Neural progenitor cell (in vitro differentiated cells): ENCODE data around the gene SPINK6. TPM values are rescaled to one million over a fixed set of nuclear protein-coding genes. Genes with fewer than 3 reads are reported as not detected.

ENCODE experiments used
- DNase-seq: peaks from one replicate; pipeline ENCODE4 v3.0.0-alpha.2; 2016; ENCODE audit warnings: low spot score
- H2AFZ ChIP-seq: fragments of 200-600 bp; sonication (generic); replicated peaks from 2 replicates; pipeline ENCODE4 v1.6.1; 2016; ENCODE audit warnings: antibody characterized with exemption
- H3F3A ChIP-seq: fragments of 200-600 bp; sonication (generic); 2 replicates; pipeline ENCODE4 v1.6.1; 2016; ENCODE audit warnings: antibody characterized with exemption, low read depth
- H3K27ac ChIP-seq: fragments of 200-600 bp; sonication (generic); 2 replicates; pipeline ENCODE4 v1.5.1; 2016; ENCODE audit warnings: mild to moderate bottlenecking
- H3K27me3 ChIP-seq: fragments of 200-600 bp; sonication (generic); 2 replicates; pipeline ENCODE4 v1.6.1; 2016; ENCODE audit warnings: mild to moderate bottlenecking, moderate library complexity
- H3K36me3 ChIP-seq: fragments of 200-600 bp; sonication (generic); 2 replicates; pipeline ENCODE4 v1.5.1; 2016
- H3K4me1 ChIP-seq: fragments of 200-600 bp; sonication (generic); 2 replicates; pipeline ENCODE4 v1.6.1; 2016; ENCODE audit warnings: mixed run types
- H3K4me2 ChIP-seq: fragments of 200-600 bp; sonication (generic); 2 replicates; pipeline ENCODE4 v1.6.1; 2016
- H3K4me3 ChIP-seq: fragments of 200-600 bp; sonication (generic); 2 replicates; pipeline ENCODE4 v1.5.1; 2016
- H3K79me2 ChIP-seq: fragments of 200-600 bp; sonication (generic); 2 replicates; pipeline ENCODE4 v1.6.1; 2016; ENCODE audit warnings: low read depth
- H3K9ac ChIP-seq: fragments of 200-600 bp; sonication (generic); 2 replicates; pipeline ENCODE4 v1.6.1; 2016
- H3K9me3 ChIP-seq: fragments of 200-600 bp; sonication (generic); 2 replicates; pipeline ENCODE4 v1.5.1; 2016; ENCODE audit warnings: low read depth
- H4K20me1 ChIP-seq: fragments of 200-600 bp; sonication (generic); 2 replicates; pipeline ENCODE4 v1.6.1; 2016; ENCODE audit warnings: low read depth
- H3K27ac Mint-ChIP-seq: 3 replicates; pipeline ENCODE4 v1.8.0; 2021; ENCODE audit warnings: mixed read lengths
- H3K27me3 Mint-ChIP-seq: 2 replicates; pipeline ENCODE4 v1.8.0; 2022; ENCODE audit warnings: low read depth, mild to moderate bottlenecking, inconsistent platforms, moderate library complexity, mixed read lengths; ENCODE audit not compliant: insufficient read depth
- H3K36me3 Mint-ChIP-seq: 3 replicates; pipeline ENCODE4 v1.8.0; 2021; ENCODE audit warnings: mixed read lengths
- H3K4me1 Mint-ChIP-seq: 3 replicates; pipeline ENCODE4 v1.8.0; 2021; ENCODE audit warnings: mixed read lengths
- H3K4me3 Mint-ChIP-seq: 3 replicates; pipeline ENCODE4 v1.8.0; 2021; ENCODE audit warnings: mild to moderate bottlenecking, moderate library complexity, mixed read lengths
- H3K9me3 Mint-ChIP-seq: 3 replicates; pipeline ENCODE4 v1.8.0; 2020; ENCODE audit warnings: mixed read lengths
- CTCF ChIP-seq: fragments of 200-600 bp; sonication (generic); IDR thresholded peaks from 2 replicates; pipeline ENCODE4 v1.5.1; 2017; ENCODE audit warnings: antibody characterized with exemption, mild to moderate bottlenecking
- EZH2 ChIP-seq: fragments of 200-600 bp; sonication (generic); IDR thresholded peaks from 2 replicates; pipeline ENCODE4 v1.6.1; 2017; ENCODE audit warnings: antibody characterized with exemption, mild to moderate bottlenecking, moderate library complexity
- EZH2phosphoT487 ChIP-seq: fragments of 200-600 bp; sonication (generic); IDR thresholded peaks from 2 replicates; pipeline ENCODE4 v1.6.1; 2017; ENCODE audit warnings: antibody characterized with exemption
- total RNA-seq: library from RNA; depleted of rRNA; stranded (reverse); fragments of >200 nt; gene quantifications from 2 replicates; pipeline ENCODE4 v1.2.3, GENCODE V29; 2015; ENCODE audit warnings: low replicate concordance

The SPINK6 gene
- total RNA-seq, 1 donor from 2014 or later, result not detected

- Mint-ChIP-seq H3K27ac (no peak overlapping the region), H3K36me3 (no peaks in the 10 kb centered on the region), H3K4me1 (no peaks in the 10 kb centered on the region), H3K4me3 (no peak overlapping the region), H3K27me3 (no peaks in the 10 kb centered on the region), H3K9me3 (no peaks in the 10 kb centered on the region)
- no peak for TF ChIP-seq EZH2
- TF ChIP-seq CTCF, result no peak
- TF ChIP-seq EZH2phosphoT487, result no peak
- Histone ChIP-seq H3K36me3 (no peaks in the 10 kb centered on the region), H3K9me3 (no peaks in the 10 kb centered on the region), H3K4me1 (no peaks in the 10 kb centered on the region), H3F3A (no peaks in the 10 kb centered on the region), H3K27ac (no peak overlapping the region), H3K9ac (no peak overlapping the region), H3K27me3 (no peaks in the 10 kb centered on the region), H3K79me2 (no peaks in the 10 kb centered on the region), H3K4me2 (no peak overlapping the region), H2AFZ (no peak overlapping the region), H4K20me1 (no peaks in the 10 kb centered on the region), H3K4me3 (no peak overlapping the region)
- no peak for DNase-seq
Observed at GRCh38 chr5:148205865-148206264, 3.0 kb downstream of the SPINK6 start.

GRCh38 chr5:148206620-148207019 lies 3.8 kb downstream of the SPINK6 start:
- H3K27ac ChIP-seq, result no peak overlapping the region
- Mint-ChIP-seq H3K9me3 (no peaks in the 10 kb centered on the region), H3K36me3 (no peaks in the 10 kb centered on the region), H3K27me3 (no peaks in the 10 kb centered on the region), H3K4me1 (no peaks in the 10 kb centered on the region), H3K4me3 (no peak overlapping the region), H3K27ac (no peak overlapping the region)
- H3K4me3 ChIP-seq, result no peak overlapping the region
- no peak overlapping the region for H2AFZ ChIP-seq
- H3K36me3 ChIP-seq, result no peaks in the 10 kb centered on the region
- no peaks in the 10 kb centered on the region for H3F3A ChIP-seq
- H3K27me3 ChIP-seq, result no peaks in the 10 kb centered on the region
- H3K4me1 ChIP-seq, result no peaks in the 10 kb centered on the region
- H3K4me2 ChIP-seq, result no peak overlapping the region
- H3K79me2 ChIP-seq, result no peaks in the 10 kb centered on the region
- no peak for TF ChIP-seq CTCF
- no peak for TF ChIP-seq EZH2
- TF ChIP-seq EZH2phosphoT487, result no peak
- no peak for DNase-seq
- H3K9ac ChIP-seq, result no peak overlapping the region
- H3K9me3 ChIP-seq, result no peaks in the 10 kb centered on the region
- H4K20me1 ChIP-seq, result no peaks in the 10 kb centered on the region

GRCh38 chr5:148208226-148208625 lies 5.4 kb downstream of the SPINK6 start:
- Mint-ChIP-seq H3K36me3 (no peaks in the 10 kb centered on the region), H3K9me3 (no peaks in the 10 kb centered on the region), H3K27me3 (no peaks in the 10 kb centered on the region), H3K4me1 (no peaks in the 10 kb centered on the region), H3K4me3 (no peak overlapping the region), H3K27ac (no peak overlapping the region)
- Histone ChIP-seq H4K20me1 (no peaks in the 10 kb centered on the region), H3K27me3 (no peaks in the 10 kb centered on the region), H3K9ac (no peak overlapping the region), H3K27ac (no peak overlapping the region), H3K4me2 (no peak overlapping the region), H3K36me3 (no peaks in the 10 kb centered on the region), H3K9me3 (no peaks in the 10 kb centered on the region), H3K79me2 (no peaks in the 10 kb centered on the region), H3K4me1 (no peaks in the 10 kb centered on the region), H3F3A (no peaks in the 10 kb centered on the region), H3K4me3 (no peak overlapping the region), H2AFZ (no peak overlapping the region)
- TF ChIP-seq EZH2 (no peak), EZH2phosphoT487 (no peak), CTCF (no peak)
- DNase-seq, result no peak
